NB4 (cell line): Measurements from ENCODE around the gene PWWP2A.

Source experiments
- DNase-seq: peaks from one replicate; pipeline ENCODE4 v3.0.0; 2010; ENCODE audit warnings: low read depth
- H3K4me3 ChIP-seq: one replicate; pipeline ENCODE4 v1.5.1; 2011; ENCODE audit warnings: mild to moderate bottlenecking, low read depth, low read length, moderate library complexity
- CTCF ChIP-seq: IDR thresholded peaks from one replicate; pipeline ENCODE4 v1.5.1; 2012; ENCODE audit warnings: low read depth, low read length
- MAX ChIP-seq: IDR thresholded peaks from 2 replicates; pipeline ENCODE4 v1.6.1; 2011; ENCODE audit warnings: low read depth, low read length
- MYC ChIP-seq: IDR thresholded peaks from 2 replicates; pipeline ENCODE4 v1.6.1; 2011; ENCODE audit warnings: low read depth, low read length
- POLR2A ChIP-seq: IDR thresholded peaks from 2 replicates; pipeline ENCODE4 v1.6.1; 2011; ENCODE audit warnings: mild to moderate bottlenecking; ENCODE audit not compliant: insufficient read length; ENCODE audit errors: extremely low read depth

PWWP2A gene

DNA sequence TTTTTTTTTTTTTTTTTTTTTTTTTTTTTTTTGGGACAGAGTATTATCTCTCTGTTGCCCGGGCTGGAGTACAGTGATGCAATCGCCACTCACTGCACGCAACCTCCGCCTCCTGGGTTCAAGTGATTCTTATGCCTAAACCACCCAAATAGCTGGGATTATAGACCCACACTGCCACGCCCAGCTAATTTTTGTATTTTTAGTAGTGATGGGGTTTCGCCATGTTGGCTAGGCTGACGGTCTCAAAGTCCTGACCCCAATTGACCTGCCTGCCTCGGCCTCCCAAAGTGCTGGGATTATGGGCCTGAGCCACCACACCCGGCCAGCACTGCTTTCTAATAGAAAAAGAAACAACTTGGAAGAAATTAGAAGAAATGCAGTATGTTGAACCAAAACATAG, 71.1 kb downstream of the PWWP2A start:
- no peak overlapping the region for H3K4me3 ChIP-seq
- TF ChIP-seq MAX (no peak), MYC (no peak), POLR2A (no peak), CTCF (no peak)
- DNase-seq, result no peak

DNA sequence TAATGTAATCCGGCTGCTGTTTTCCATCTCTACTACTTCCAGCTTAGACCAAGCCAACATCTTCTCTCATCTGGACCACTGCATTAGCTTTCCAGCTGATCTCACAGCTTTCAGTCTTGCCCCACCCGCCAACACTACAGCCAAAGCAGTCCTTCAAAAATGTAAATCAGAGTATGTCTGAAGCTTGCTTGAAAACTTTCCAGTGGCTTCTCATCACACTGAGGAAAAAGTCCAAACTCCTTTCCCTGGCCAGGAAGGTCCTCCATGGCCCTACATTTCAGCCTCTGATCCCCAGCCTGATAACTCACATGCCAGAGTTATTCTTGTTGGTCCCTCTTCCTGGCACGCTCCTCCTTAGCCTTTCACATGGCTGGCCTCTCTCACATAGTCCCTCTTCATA, 71.8 kb downstream of the PWWP2A start:
- no peak for DNase-seq
- TF ChIP-seq POLR2A (no peak), MAX (no peak), MYC (no peak), CTCF (no peak)

GRCh38 chr5:160044967-160045366, 74.3 kb downstream of the PWWP2A start:
- DNase-seq, result no peak
- no peak overlapping the region for H3K4me3 ChIP-seq

More for the DNA sequence above, 71.8 kb downstream of the PWWP2A start:
- H3K4me3 ChIP-seq, result no peak overlapping the region

GRCh38 chr5:160044391-160044804, 74.9 kb downstream of the PWWP2A start:
- TF ChIP-seq POLR2A, result no peak
- TF ChIP-seq MAX, result no peak
- DNase-seq, result no peak
- H3K4me3 ChIP-seq, result no peak overlapping the region

More at GRCh38 chr5:160044967-160045366, 74.3 kb downstream of the PWWP2A start:
- TF ChIP-seq MAX, result no peak
- TF ChIP-seq MYC, result no peak
- TF ChIP-seq POLR2A, result no peak
- TF ChIP-seq CTCF, result no peak

DNA sequence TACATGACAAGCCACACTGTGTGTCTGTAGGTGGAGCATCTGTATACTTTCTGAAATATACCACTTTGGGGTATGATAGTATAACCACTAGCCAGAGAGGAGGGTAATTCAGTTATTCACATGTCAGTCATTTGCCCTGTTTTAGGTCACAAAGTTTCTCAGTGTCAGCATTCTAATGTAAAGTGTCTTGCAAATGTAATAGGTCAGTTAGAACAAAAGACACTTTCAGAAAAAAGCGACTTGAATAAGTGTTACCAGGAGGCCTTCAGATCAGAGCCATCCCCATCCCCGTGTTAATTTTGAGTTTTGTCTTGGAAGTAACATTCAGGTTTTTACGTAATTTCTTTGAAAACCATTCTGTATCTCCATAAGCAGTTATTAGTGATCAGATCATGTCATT, 76.6 kb downstream of the PWWP2A start:
- H3K4me3 ChIP-seq, result no peak overlapping the region
- TF ChIP-seq MAX, result no peak
- TF ChIP-seq CTCF, result no peak
- TF ChIP-seq MYC, result no peak
- no peak for TF ChIP-seq POLR2A
- no peak for DNase-seq
